GM20000 (cell line): ENCODE results near the gene FBXW2.

Experiments used
- DNase-seq: peaks from one replicate; pipeline ENCODE4 v3.0.0; 2012; ENCODE audit warnings: low spot score
- CTCF ChIP-seq: IDR thresholded peaks from 2 replicates; pipeline ENCODE4 v1.5.1; 2012; ENCODE audit warnings: mild to moderate bottlenecking, control low read depth; ENCODE audit errors: extremely low read depth, missing control alignments

Gene FBXW2

GRCh38 chr9:120778758-120779157 is 14.5 kb downstream of the FBXW2 start:
- no peak for TF ChIP-seq CTCF
- DNase-seq = no peak

- DNase-seq = no peak
- TF ChIP-seq CTCF = no peak
These were observed 16.0 kb downstream of the FBXW2 start for GRCh38 chr9:120777229-120777628.

DNA sequence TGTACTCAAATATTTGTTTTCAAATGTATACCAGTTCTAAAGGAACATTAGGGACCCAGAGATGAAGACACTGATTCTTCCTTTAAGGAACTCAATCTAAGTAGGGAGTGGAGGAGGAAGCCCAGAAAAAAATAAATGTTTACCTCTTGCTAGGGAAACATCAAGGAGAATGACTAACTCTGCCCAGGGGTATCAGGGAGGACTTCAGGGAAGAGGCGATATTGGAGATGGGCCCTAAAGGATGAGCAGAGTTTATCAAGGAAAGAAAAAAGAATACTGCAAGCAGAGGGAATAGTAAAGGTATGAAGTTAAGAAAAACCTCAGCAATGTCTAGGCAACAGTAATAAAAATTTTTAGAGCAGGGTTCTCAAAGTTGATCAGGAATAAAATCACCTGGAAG is 16.4 kb downstream of the FBXW2 start:
- no peak for TF ChIP-seq CTCF
- DNase-seq = no peak

- no peak for DNase-seq
- no peak for TF ChIP-seq CTCF
These were observed 17.4 kb downstream of the FBXW2 start for GRCh38 chr9:120775859-120776258.

- TF ChIP-seq CTCF = no peak
- no peak for DNase-seq
These were observed 18.5 kb downstream of the FBXW2 start for GRCh38 chr9:120774719-120775118.

- DNase-seq = no peak
- no peak for TF ChIP-seq CTCF
These were observed 20.0 kb downstream of the FBXW2 start for GRCh38 chr9:120773256-120773655.

DNA sequence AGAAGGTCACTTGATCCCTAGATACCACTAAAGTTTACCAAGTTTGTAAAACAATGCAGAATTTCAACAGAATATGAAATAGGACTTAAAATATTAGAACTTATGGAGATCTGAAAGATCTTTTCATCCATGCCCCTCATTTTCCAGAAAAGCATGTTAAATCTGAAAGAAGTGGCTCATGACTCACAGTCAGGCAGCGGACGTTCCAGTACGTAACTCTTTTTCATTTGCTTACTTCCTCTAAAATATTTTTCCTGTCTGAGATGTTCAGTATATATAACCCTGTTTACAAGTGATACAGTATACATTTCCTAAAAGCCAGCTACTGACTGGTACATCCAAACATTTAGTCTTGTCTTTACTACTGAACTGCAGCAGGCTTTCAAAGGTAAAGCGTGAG is 22.3 kb downstream of the FBXW2 start:
- no peak for TF ChIP-seq CTCF
- DNase-seq = no peak

DNA sequence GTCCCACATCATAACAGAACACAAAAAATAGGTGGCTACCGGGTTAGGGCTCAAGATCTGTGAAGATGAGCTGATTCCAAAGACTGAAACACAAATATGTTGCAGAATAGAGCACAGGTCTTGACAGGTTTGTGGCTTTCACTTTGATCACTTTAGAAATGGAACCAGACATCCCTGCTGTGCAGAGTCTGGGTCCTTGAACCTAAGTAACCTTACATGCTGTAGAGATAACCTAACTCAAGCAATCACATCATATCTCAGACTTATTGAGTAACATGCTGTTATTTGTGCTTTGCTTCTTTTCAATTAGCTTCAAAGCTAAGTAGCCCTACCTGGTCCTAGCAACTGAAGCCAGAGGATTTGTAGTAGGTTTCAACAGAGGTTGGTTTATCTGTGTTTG is 24.3 kb downstream of the FBXW2 start:
- DNase-seq = no peak
- TF ChIP-seq CTCF = no peak
